ENCODE results near the gene MMRN1. TPM values are rescaled to one million over a fixed set of nuclear protein-coding genes. Genes with fewer than 3 reads are reported as not detected.

Gene MMRN1
- total RNA-seq, 4 donors from 2014 or later: 3.0 to 27.9 (median 8.0) TPM

- intact Hi-C loops (cut with DNase I; ENCODE audit: low total_unique reads): loop anchor here (10.0 kb wide), 1 partner anchor 682 kb away; no protein-coding TSS in a partner anchor
- Histone ChIP-seq H3K9me3 (no peaks in the 10 kb centered on the region), H3K4me3 (no peak overlapping the region), H3K27ac (no peak overlapping the region), H3K36me3 (no peaks in the 10 kb centered on the region), H3K4me1 (no peaks in the 10 kb centered on the region), H3K27me3 (no peaks in the 10 kb centered on the region)
- in situ Hi-C loops (cut with MboI; ENCODE audit: low pct_ligation_motif_present in 1 of 4, low pct_unique_long_range_greater_than_20kb in 1 of 4, low sequenced_read_pairs in 3 of 4): loop anchor here (25.0 kb wide), 3 partner anchors 470 to 745 kb away; no protein-coding TSS in a partner anchor
- DNase-seq: no peak
- no peak for TF ChIP-seq POLR2A (IDR thresholded peaks at IDR 0.05)
- TF ChIP-seq, protein P1, sequence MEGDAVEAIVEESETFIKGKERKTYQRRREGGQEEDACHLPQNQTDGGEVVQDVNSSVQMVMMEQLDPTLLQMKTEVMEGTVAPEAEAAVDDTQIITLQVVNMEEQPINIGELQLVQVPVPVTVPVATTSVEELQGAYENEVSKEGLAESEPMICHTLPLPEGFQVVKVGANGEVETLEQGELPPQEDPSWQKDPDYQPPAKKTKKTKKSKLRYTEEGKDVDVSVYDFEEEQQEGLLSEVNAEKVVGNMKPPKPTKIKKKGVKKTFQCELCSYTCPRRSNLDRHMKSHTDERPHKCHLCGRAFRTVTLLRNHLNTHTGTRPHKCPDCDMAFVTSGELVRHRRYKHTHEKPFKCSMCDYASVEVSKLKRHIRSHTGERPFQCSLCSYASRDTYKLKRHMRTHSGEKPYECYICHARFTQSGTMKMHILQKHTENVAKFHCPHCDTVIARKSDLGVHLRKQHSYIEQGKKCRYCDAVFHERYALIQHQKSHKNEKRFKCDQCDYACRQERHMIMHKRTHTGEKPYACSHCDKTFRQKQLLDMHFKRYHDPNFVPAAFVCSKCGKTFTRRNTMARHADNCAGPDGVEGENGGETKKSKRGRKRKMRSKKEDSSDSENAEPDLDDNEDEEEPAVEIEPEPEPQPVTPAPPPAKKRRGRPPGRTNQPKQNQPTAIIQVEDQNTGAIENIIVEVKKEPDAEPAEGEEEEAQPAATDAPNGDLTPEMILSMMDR (IDR thresholded peaks at IDR 0.05): no peak
- 50% methylated on average over 1 of the region's 1 CpG; no CpG with 5 or more reads in 1 of the 2 donors for WGBS, 2 donors (ENCODE audit: low coverage in 1 of 2)
Observed at GRCh38 chr4:89906777-89907521, 12.3 kb downstream of the MMRN1 start.

DNA sequence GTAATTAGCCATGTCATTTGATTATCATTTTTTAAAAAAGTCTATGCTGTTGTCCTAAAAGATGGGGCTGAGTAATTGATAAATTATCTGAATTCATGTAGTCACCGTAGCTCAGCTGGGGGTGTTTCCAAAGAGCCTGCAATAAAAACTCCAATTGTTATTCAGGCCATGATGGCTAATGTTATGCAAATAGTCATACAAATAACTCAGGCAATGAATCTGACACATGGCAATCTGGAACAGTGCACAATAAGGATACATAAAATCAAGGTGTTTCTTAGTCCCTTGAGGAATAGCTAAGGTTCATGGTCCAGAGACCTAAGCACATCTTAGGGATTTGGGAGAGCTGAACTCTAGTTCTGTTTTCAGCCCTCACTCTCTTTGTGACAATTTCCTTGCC, 15.2 kb downstream of the MMRN1 start:
- no peaks in the 10 kb centered on the region for H3K4me1 ChIP-seq
- no peak for DNase-seq
- H3K27ac ChIP-seq: no peak overlapping the region
- 74 to 86% methylated on average over 1 of the region's 1 CpG for WGBS, 2 donors (ENCODE audit: low coverage in 1 of 2)
- H3K4me3 ChIP-seq: no peak overlapping the region
- no peaks in the 10 kb centered on the region for H3K36me3 ChIP-seq
- in situ Hi-C loops (cut with MboI; ENCODE audit: low pct_ligation_motif_present in 1 of 4, low pct_unique_long_range_greater_than_20kb in 1 of 4, low sequenced_read_pairs in 3 of 4) (loop anchor here (25.0 kb wide), 3 partner anchors 473 to 748 kb away; no protein-coding TSS in a partner anchor), intact Hi-C loops (cut with DNase I; ENCODE audit: low total_unique reads) (loop anchor here (10.0 kb wide), 1 partner anchor 685 kb away; no protein-coding TSS in a partner anchor)
- H3K9me3 ChIP-seq: no peaks in the 10 kb centered on the region
- no peaks in the 10 kb centered on the region for H3K27me3 ChIP-seq
- TF ChIP-seq, protein P1 (IDR thresholded peaks at IDR 0.05): no peak
- TF ChIP-seq POLR2A (IDR thresholded peaks at IDR 0.05) (no peak), POLR2AphosphoS5 (IDR thresholded peaks at IDR 0.05) (no peak), EP300 (IDR thresholded peaks at IDR 0.05; ENCODE audit: low read depth) (no peak)

- TF ChIP-seq POLR2AphosphoS5 (IDR thresholded peaks at IDR 0.05) (no peak), POLR2A (IDR thresholded peaks at IDR 0.05) (no peak), EP300 (IDR thresholded peaks at IDR 0.05; ENCODE audit: low read depth) (no peak)
- TF ChIP-seq, protein P1 (IDR thresholded peaks at IDR 0.05): no peak
- Histone ChIP-seq H3K27ac (no peak overlapping the region), H3K9me3 (no peaks in the 10 kb centered on the region), H3K27me3 (no peaks in the 10 kb centered on the region), H3K36me3 (no peaks in the 10 kb centered on the region), H3K4me3 (no peak overlapping the region), H3K4me1 (no peaks in the 10 kb centered on the region)
- 89 to 93% methylated on average over 1 of the region's 1 CpG for WGBS, 2 donors (ENCODE audit: low coverage in 1 of 2)
- in situ Hi-C loops (cut with MboI; ENCODE audit: low pct_ligation_motif_present in 1 of 4, low pct_unique_long_range_greater_than_20kb in 1 of 4, low sequenced_read_pairs in 3 of 4): loop anchor here (25.0 kb wide), 3 partner anchors 476 to 751 kb away; no protein-coding TSS in a partner anchor
- no peak for DNase-seq
- intact Hi-C loops (cut with DNase I; ENCODE audit: low total_unique reads): no loop called here
Observed at GRCh38 chr4:89913623-89914022, 19.0 kb downstream of the MMRN1 start.

DNA sequence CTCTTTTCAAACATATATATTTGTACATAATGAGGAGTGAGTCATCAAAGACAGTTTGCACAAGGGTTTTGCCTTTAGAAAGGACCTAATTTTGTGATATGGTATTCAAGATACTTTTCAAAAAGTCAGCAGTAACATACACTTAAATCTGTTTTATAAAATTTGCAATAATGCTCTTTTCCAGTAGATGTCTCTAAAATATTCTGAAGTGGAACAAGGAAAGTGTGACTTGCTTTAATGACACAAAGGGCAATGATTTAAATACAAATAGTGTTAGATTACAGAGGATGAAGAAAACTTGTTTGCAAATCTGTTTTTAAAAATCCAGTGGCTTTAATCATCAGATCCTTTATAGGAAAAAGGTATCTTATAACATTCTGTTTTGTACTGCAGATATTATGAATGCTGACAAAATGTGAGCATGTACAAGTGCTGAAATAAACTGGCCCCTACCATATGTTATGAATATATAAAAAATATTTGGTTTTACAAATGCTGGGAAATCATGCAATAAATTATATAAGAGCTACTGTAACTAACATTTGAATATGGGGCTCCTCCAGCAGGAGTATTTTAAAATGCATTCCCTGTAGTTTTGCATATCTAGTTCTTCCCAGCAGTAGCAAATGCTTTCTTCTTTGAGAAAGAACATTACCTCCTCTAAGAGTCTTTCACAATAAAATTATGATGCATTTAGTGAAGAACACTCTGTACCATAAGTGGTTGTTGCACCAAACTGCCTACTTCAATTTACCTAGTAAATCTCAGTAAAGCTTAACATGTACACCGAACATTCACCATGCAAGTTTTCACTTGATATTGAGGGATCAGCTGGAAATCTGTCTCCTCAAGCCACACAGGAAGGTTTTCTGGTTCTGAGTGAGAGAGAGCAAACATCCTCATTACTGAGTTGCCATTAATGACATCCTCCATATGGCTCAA, 20.2 kb downstream of the MMRN1 start:
- intact Hi-C loops (cut with DNase I; ENCODE audit: low total_unique reads) (no loop called here), in situ Hi-C loops (cut with MboI; ENCODE audit: low pct_ligation_motif_present in 1 of 4, low pct_unique_long_range_greater_than_20kb in 1 of 4, low sequenced_read_pairs in 3 of 4) (loop anchor here (25.0 kb wide), 3 partner anchors 478 to 753 kb away; no protein-coding TSS in a partner anchor)
- H3K36me3 ChIP-seq: no peaks in the 10 kb centered on the region
- no peaks in the 10 kb centered on the region for H3K27me3 ChIP-seq
- H3K9me3 ChIP-seq: no peaks in the 10 kb centered on the region
- no peaks in the 10 kb centered on the region for H3K4me1 ChIP-seq
- 45 to 67% methylated on average over 1 of the region's 1 CpG for WGBS, 2 donors (ENCODE audit: low coverage in 1 of 2)
- no peak for DNase-seq
- TF ChIP-seq, protein P1 (IDR thresholded peaks at IDR 0.05): no peak
- TF ChIP-seq POLR2AphosphoS5 (IDR thresholded peaks at IDR 0.05) (no peak), POLR2A (IDR thresholded peaks at IDR 0.05) (no peak), EP300 (IDR thresholded peaks at IDR 0.05; ENCODE audit: low read depth) (no peak)
- no peak overlapping the region for H3K4me3 ChIP-seq
- H3K27ac ChIP-seq: no peak overlapping the region

Measured in transverse colon (tissue), 4 donors.